Osteocyte (in vitro differentiated cells): ENCODE measurements around the gene ZNF778. TPM values are rescaled to one million over a fixed set of nuclear protein-coding genes. Genes with fewer than 3 reads are reported as not detected.
"Not testable (repeated sequence)": the region's sequence is repeated elsewhere in the genome, so short reads cannot be mapped to it uniquely, and the experiment has no call there.

Experiments used
- DNase-seq: peaks from one replicate; pipeline ENCODE4 v3.0.0; 2021; ENCODE audit warnings: mixed read lengths; ENCODE audit not compliant: unreplicated experiment; ENCODE audit errors: extremely low spot score
- H3K27ac Mint-ChIP-seq: one replicate; pipeline ENCODE4 v1.8.0; 2021; ENCODE audit warnings: mild to moderate bottlenecking, mixed read lengths; ENCODE audit not compliant: unreplicated experiment
- H3K27me3 Mint-ChIP-seq: one replicate; pipeline ENCODE4 v1.8.0; 2021; ENCODE audit warnings: mixed read lengths; ENCODE audit not compliant: unreplicated experiment
- H3K36me3 Mint-ChIP-seq: one replicate; pipeline ENCODE4 v1.8.0; 2021; ENCODE audit warnings: mixed read lengths; ENCODE audit not compliant: unreplicated experiment
- H3K4me1 Mint-ChIP-seq: one replicate; pipeline ENCODE4 v1.8.0; 2021; ENCODE audit warnings: mixed read lengths; ENCODE audit not compliant: unreplicated experiment
- H3K4me3 Mint-ChIP-seq: one replicate; pipeline ENCODE4 v1.8.0; 2021; ENCODE audit warnings: mild to moderate bottlenecking, moderate library complexity, mixed read lengths; ENCODE audit not compliant: unreplicated experiment
- H3K9me3 Mint-ChIP-seq: one replicate; pipeline ENCODE4 v1.8.0; 2021; ENCODE audit warnings: mixed read lengths; ENCODE audit not compliant: unreplicated experiment
- CTCF ChIP-seq: fragments of 200-600 bp; sonication (generic); IDR thresholded peaks from 2 replicates; pipeline ENCODE4 v1.5.0; 2021; ENCODE audit warnings: antibody characterized with exemption, mild to moderate bottlenecking, moderate library complexity
- total RNA-seq: library from RNA; stranded (reverse); gene quantifications from 2 replicates; pipeline ENCODE4 v1.2.1, GENCODE V29; 2021

Gene ZNF778
- total RNA-seq, 1 donor from 2014 or later = 10.5 TPM

- Mint-ChIP-seq H3K4me1 (no peaks in the 10 kb centered on the region), H3K27ac (no peak overlapping the region), H3K9me3 (peaks cover 3% of the 10 kb centered on the region), H3K4me3 (no peak overlapping the region), H3K36me3 (no peaks in the 10 kb centered on the region), H3K27me3 (no peaks in the 10 kb centered on the region)
- no peak for TF ChIP-seq CTCF
- no peak for DNase-seq
Observed at GRCh38 chr16:89253548-89254287, 36.2 kb downstream of the ZNF778 start.

GRCh38 chr16:89256651-89257254 is 39.2 kb downstream of the ZNF778 start:
- no peak for DNase-seq
- Mint-ChIP-seq H3K27ac (no peak overlapping the region), H3K9me3 (no peaks in the 10 kb centered on the region), H3K27me3 (no peaks in the 10 kb centered on the region), H3K36me3 (no peaks in the 10 kb centered on the region), H3K4me3 (no peak overlapping the region), H3K4me1 (peaks cover 2% of the 10 kb centered on the region)
- TF ChIP-seq CTCF = no peak

DNA sequence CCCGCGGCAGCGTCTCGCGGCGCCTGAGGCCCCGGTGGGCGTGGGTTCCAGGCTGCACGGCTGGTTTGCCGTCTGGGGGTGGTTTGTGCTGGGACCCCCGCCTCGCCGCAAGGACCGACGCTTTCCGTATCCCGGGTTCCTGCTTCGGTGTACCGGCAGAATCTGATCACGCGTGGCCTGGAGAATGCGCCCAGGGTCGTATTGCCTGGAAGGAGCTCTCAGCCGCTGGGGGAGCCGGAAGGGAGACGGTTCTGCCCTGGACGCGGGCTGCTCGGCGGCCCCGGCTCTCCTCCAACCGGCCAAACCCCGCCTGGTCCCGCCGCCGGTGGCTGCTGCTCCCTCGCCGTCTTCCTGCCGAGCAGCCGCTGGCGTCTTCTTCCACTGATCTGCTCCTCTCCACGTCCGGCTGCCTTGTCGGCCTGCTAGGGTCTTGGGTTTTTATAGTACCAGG is 39.8 kb downstream of the ZNF778 start:
- no peak overlapping the region for H3K4me3 Mint-ChIP-seq
- no peak for TF ChIP-seq CTCF
- no peak overlapping the region for H3K27ac Mint-ChIP-seq
- peaks cover 2% of the 10 kb centered on the region for H3K4me1 Mint-ChIP-seq
- H3K27me3 Mint-ChIP-seq = no peaks in the 10 kb centered on the region
- no peaks in the 10 kb centered on the region for H3K9me3 Mint-ChIP-seq
- H3K36me3 Mint-ChIP-seq = no peaks in the 10 kb centered on the region
- DNase-seq = no peak

DNA sequence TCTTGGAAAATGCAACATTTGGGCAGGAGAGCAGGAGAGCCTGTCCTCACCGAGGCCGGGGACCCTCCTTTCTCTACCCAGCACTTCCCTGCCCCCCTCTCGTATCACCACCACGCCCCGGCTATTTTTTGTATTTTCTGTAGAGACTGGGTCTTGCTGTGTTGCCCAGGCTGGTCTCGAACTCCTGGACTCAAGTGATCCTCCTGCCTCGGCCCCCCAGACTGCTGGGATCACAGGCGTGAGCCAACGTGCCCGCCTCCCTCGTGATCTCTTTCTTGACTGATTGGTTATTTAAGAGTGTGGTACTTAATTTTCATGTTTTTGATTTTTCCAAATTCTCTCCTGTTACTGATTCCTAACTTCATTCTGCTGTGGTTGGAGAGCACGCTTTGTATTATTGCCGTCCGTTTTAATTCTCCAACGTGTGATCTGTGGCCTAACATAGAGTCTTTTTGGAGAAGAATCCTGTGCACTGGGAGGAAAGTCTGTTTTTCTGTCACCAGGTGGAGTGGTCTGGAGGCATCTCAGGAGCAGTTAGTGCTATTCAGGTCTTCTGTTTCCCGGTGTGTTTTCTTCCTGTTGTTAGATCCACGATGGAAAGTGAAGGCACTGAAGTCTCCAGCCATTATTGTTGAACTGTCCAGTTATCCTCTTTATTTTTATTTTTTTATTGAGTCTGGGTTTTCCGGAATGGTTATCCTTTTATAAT is 40.4 kb downstream of the ZNF778 start:
- no peak overlapping the region for H3K4me3 Mint-ChIP-seq
- no peak for TF ChIP-seq CTCF
- H3K27ac Mint-ChIP-seq = no peak overlapping the region
- no peaks in the 10 kb centered on the region for H3K36me3 Mint-ChIP-seq
- H3K9me3 Mint-ChIP-seq = no peaks in the 10 kb centered on the region
- H3K27me3 Mint-ChIP-seq = no peaks in the 10 kb centered on the region
- DNase-seq = no peak
- peaks cover 2% of the 10 kb centered on the region for H3K4me1 Mint-ChIP-seq

DNA sequence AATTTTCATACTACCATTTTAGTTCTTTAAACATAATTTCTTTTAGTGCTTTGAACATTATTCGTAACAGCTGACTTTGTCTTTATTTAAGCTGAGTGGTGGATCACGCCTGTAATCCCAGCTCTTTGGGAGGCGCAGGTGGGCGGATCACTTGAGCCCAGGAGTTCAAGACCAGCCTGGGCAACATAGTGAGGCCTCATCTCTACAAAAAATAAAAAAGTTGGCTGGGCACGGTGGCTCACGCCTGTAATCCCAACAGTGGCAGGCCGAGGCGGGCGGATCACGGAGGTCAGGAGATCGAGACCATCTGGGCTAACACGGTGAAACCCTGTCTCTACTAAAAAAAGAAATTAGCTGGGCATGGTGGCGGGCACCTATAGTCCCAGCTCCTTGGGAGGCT is 42.4 kb downstream of the ZNF778 start:
- not testable (repeated sequence) for H3K9me3 Mint-ChIP-seq, H3K27ac Mint-ChIP-seq, DNase-seq, H3K27me3 Mint-ChIP-seq, H3K4me1 Mint-ChIP-seq, H3K4me3 Mint-ChIP-seq, H3K36me3 Mint-ChIP-seq
